MV-4-11 (cell line): Measurements from ENCODE around the gene ZNF143.
"Not testable (repeated sequence)": the region's sequence is repeated elsewhere in the genome, so short reads cannot be mapped to it uniquely, and the experiment has no call there.

ENCODE experiments used
- DNase-seq: peaks from one replicate; lab custom pipeline; 2025; lab: John Stamatoyannopoulos, UW

Gene ZNF143

GRCh38 chr11:9549216-9549615 is 88.4 kb downstream of the ZNF143 start:
- not testable (repeated sequence) for DNase-seq

DNA sequence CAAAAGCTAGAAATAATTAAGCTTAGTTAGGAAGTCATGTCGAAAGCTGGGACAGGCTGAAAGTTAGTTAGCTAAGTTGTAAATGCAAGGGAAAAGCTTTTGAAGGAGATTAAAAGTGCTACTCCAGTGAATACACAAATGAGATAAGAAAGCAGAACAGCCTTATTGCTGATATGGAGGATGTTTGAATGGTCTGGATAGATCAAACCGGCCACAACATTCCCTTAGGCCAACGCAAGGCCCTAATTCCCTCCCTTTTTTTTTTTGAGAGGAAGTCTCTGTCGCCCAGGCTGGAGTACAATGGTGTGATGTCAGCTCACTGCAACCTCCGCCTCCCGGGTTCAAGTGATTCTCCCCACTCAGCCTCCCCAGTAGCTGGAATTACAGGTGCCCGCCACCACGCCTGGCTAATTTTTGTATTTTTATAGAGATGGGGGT is 89.4 kb downstream of the ZNF143 start:
- no peak for DNase-seq

DNA sequence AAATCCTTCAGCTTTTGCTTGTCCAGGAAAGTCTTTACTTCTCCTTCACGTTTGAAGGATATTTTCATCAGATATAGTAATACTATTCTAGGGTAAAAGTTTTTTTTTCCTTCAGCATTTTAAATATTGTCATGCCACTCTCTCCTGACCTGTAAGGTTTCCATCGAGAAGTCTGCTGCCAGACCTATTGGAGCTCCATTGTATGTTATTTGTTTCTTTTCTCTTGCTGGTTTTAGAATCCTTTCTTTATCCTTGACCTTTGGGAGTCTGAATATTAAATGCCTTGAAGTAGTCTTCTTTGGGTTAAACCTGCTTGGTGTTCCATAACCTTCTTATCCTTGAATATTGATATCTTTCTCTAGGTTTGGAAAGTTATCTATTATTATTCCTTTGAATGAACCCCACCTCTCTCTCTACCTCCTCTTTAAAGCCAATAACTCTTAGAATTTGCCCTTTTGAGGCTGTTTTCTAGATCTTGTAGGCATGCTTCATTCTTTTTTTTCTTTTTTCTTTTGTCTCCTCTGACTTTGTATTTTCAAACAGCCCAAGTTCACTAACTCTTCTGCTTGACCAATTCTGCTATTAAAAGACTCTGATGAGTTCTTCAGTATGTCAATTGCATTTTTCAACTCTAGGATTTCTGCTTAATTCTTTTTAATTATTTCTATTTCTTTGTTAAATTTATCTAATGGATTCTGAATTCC is 100.6 kb downstream of the ZNF143 start:
- no peak for DNase-seq

DNA sequence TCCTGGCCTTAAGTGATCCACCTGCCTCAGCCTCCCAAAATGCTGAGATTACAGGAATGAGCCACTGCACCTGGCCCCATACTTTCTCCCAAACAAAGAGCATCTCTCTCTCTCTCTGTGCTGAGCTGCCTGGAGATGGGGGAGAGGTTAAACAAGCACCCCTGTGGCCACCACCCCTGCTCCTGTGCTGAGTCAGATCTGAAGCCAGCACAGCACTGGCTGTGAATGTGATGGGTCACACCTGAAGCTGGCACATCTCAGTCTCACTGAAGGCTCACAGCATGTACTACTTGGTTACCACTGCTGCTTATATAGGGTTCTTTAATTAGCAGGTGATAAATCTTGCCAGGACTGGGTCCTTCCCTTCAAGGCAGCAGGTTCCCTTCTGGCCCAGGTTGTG is 101.9 kb downstream of the ZNF143 start:
- no peak for DNase-seq

DNA sequence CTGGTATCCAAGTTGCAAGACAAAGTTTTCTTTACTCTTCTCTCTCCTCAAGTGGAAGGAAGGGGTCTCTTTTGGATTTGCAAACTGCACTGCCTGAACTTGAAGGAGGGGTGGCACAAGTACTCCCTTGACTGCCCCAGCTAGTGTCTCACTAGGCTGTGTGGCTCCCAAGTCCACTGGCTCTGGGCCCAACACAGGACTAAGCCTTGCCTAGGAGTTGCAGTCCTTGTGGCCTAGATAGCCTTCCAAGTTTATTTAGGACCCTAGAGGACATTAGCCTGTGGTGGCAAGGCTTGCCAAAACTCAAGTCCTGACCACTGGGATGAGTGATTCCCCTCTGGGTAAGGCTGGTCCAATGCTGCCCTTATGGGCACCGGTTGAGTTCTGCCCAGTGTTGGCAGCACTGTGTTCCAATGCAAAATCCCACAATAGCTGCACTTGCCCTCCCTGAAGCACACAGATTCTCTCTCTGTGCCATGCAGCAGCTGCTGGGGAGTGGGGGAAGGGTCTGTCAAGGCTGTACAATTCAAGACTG is 102.5 kb downstream of the ZNF143 start:
- no peak for DNase-seq

GRCh38 chr11:9565822-9566560 is 105.2 kb downstream of the ZNF143 start:
- DNase-seq, result peak; percentile 93

- no peak for DNase-seq
Observed at GRCh38 chr11:9566561-9567063, 105.8 kb downstream of the ZNF143 start.

GRCh38 chr11:9567401-9567800 is 106.6 kb downstream of the ZNF143 start:
- DNase-seq, result no peak

DNA sequence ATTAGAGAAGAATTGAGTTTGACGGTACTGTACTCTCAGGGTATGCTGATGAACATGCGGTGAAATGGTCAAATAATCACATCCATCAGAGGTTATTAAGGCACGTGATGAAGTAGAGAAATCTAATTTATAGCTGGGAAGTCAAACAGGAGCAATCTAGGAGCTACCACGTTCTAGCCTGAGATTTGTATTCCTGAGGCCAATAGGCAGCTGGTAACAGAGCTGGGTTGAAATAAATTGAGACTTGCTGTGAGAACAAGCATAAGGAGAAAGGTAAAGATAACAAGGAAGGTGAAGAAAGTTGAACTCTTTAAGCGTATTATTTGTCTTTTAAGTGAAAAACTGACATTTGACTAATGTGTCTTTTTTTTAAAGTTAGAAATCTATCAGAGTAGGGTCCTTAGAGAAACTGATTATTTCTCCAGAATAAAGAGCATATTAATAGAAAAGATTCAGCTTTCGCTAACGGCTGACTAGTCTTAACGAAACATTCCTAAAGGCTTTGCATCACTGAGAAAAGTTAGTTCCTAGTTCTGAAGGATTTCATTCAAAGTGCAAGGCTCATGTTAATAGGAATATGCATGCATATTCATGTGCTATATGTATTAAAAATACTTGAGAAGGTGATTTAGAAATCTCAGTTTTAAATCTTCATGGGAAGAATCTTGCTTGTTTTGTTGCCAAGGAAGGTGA is 107.5 kb downstream of the ZNF143 start:
- DNase-seq, result no peak

GRCh38 chr11:9568854-9569587 is 108.2 kb downstream of the ZNF143 start:
- peak; percentile 63 for DNase-seq

- no peak for DNase-seq
Observed at GRCh38 chr11:9569588-9570164, 108.9 kb downstream of the ZNF143 start.

DNA sequence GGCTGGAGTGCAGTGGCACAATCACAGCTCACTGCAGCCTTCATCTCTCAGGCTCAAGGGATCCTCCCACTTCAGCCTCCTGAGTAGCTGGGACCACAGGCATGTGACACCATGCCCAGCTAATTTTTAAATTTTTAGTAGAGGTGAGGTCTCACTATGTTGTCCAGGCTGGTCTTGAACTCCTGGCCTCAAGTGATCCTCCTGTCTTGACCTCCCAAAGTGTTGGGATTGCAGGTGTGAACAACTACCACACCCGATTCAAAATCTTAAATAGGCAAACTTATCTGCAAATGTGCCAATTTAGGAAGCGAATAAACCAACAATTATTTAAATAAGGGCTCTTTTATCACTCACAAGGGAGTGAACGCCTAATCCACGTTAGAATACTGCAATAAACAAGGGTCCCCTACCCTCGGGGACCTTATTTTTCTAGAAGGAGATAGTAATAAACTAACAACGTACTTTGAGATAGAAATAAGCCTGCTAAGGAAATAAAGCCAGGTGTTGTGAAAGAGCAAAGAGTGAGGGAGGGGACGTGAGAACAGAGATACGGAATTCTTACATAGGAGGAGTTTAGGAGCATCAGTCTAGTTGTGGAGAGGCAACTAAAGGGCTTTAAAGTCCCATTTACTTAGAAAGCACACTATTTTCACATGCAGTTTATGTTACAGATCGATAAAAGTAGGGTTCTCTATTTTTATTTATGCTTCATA is 109.7 kb downstream of the ZNF143 start:
- no peak for DNase-seq

- DNase-seq, result no peak
Observed at GRCh38 chr11:9571071-9571762, 110.4 kb downstream of the ZNF143 start.

DNA sequence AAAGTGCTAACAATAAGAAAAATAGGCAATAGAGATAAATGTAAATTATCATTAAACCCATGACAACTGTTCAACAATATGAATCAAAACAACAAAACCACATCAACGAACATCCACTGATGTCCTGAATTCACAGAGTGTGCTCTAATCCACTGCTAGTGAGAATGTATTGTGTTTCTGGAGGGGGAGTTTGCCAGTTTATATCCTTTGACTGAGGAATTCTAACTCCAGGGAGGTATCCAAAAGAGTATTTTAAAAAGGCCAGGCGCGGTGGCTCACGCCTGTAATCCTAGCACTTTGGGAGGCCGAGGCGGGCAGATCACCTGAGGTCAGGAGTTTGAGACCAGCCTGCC is 110.9 kb downstream of the ZNF143 start:
- DNase-seq, result no peak

DNA sequence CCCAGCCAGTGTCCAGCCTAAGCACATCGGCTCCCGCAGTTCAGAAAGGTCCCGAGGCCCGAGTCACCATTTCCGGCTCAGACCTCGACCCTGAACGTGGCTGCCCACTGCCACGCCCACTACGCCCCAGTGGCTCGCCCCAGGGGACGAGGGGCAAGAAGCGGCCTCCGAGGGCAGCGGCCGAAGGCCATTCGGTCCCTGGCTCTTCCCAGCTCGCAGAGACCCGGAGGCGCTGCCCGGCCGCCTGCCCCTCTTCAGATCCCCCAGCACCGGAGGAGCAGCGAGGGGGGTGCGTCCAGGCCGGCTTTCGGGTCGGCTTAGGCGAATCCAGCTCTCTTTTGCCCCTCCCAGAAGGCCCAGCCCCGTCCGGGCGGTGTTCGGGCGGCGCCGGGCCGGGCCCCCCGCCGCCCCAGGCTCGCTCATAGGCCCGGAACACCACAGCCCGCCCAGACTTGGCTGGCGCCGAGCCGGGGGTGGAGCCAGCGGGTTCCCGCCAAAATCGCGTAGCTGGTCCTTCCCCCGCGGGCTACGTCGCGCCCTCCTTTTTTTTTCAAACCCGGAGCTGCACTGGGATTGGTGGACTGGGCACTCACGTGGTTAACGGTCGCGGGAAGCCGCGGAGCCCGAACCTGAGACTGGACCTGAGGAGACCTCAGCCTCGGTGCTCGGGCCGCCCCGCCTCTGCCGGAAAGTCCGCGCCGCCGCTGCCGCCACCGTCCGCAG is 112.4 kb downstream of the ZNF143 start, which contains the start of gene WEE1:
TSS of gene WEE1 (plus strand) at position 619 of the 723 bp plus-strand sequence. CDS start 264 bp downstream, outside the sequence.
- peak; percentile 97 for DNase-seq

DNA sequence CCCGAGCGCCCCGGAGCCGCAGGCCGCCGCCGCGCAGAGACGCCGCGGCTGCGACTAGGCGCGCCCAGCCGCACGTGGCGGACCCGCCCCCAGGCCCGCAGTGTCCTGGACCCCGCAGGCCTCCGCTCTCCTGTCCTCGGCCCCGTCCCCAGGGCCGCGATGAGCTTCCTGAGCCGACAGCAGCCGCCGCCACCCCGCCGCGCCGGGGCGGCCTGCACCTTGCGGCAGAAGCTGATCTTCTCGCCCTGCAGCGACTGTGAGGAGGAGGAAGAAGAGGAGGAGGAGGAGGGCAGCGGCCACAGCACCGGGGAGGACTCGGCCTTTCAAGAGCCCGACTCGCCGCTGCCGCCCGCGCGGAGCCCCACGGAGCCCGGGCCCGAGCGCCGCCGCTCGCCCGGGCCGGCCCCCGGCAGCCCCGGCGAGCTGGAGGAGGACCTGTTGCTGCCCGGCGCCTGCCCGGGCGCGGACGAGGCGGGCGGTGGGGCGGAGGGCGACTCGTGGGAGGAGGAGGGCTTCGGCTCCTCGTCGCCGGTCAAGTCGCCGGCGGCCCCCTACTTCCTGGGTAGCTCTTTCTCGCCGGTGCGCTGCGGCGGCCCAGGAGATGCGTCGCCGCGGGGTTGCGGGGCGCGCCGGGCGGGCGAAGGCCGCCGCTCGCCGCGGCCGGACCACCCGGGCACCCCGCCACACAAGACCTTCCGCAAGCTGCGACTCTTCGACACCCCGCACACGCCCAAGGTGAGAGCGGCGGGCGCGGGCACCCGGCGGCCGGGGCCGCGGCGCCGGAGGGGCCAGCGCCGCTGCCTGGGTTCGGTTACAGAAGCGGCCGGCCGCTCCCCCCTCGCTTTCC is 113.2 kb downstream of the ZNF143 start:
- no peak for DNase-seq

DNA sequence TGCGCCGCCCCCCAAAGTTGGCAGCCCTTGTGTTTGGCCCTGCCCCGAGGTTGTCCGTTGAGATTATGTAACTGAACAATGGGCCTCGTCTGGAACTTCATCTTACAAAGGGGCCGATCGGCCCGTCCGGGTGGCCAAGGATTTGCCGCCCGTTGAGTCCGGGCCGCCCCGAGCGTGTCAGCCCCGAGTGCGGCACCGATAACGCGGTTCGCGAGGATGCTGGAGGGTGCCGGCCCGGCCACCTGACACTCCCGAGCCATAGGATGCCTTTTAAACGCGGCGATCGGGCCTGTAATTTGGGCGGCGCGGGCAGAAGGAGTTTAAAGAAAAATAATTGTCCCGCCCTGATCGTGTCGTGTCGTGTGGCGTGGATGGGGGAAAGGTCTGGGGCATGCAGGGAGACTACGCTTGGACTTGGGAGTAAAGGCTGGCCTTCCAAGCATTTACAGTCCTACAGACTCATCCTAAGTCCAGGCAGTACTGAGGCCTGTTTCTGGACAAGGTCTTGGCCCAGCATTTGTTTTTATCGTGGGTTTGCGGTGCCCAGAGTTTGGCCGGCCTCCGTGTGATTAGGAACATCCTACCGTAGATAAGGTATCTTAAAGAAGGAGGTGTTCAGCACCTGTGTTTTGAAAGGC is 113.9 kb downstream of the ZNF143 start:
- no peak for DNase-seq
